Measurements from ENCODE around the gene PAPPA2.
A peak's percentile ranks its signal among the peaks of the same experiment; 100 is the strongest.
"Not testable (repeated sequence)": the region's sequence is repeated elsewhere in the genome, so short reads cannot be mapped to it uniquely, and the experiment has no call there.

The PAPPA2 gene

GRCh38 chr1:176552217-176552991 lies 89.4 kb downstream of the PAPPA2 start:
- no peak for DNase-seq

GRCh38 chr1:176552999-176553398 lies 90.0 kb downstream of the PAPPA2 start:
- DNase-seq, result no peak

GRCh38 chr1:176556288-176556687 lies 93.3 kb downstream of the PAPPA2 start:
- no peak for DNase-seq

- DNase-seq, result no peak
Measured at GRCh38 chr1:176557543-176558258, 94.7 kb downstream of the PAPPA2 start.

GRCh38 chr1:176558561-176558960 lies 95.6 kb downstream of the PAPPA2 start:
- no peak for DNase-seq

- DNase-seq, result no peak
Measured at GRCh38 chr1:176559474-176559873, 96.5 kb downstream of the PAPPA2 start.

GRCh38 chr1:176559878-176560277 lies 96.9 kb downstream of the PAPPA2 start:
- DNase-seq, result peak; percentile 4

GRCh38 chr1:176560681-176561080 lies 97.7 kb downstream of the PAPPA2 start:
- no peak for DNase-seq

GRCh38 chr1:176561761-176562160 lies 98.8 kb downstream of the PAPPA2 start:
- not testable (repeated sequence) for DNase-seq

- no peak for DNase-seq
Measured at GRCh38 chr1:176566004-176566975, 103.3 kb downstream of the PAPPA2 start.

GRCh38 chr1:176567190-176567794 lies 104.3 kb downstream of the PAPPA2 start:
- DNase-seq, result no peak

GRCh38 chr1:176568185-176568584 lies 105.2 kb downstream of the PAPPA2 start:
- no peak for DNase-seq

GRCh38 chr1:176574756-176575155 lies 111.8 kb downstream of the PAPPA2 start:
- no peak for DNase-seq

GRCh38 chr1:176575991-176576390 lies 113.0 kb downstream of the PAPPA2 start:
- DNase-seq, result no peak

- no peak for DNase-seq
Measured at GRCh38 chr1:176576670-176577069, 113.7 kb downstream of the PAPPA2 start.

GRCh38 chr1:176577646-176578197 lies 114.7 kb downstream of the PAPPA2 start:
- DNase-seq, result no peak

GRCh38 chr1:176579087-176579486 lies 116.1 kb downstream of the PAPPA2 start:
- DNase-seq, result no peak

GRCh38 chr1:176595217-176595616 lies 132.2 kb downstream of the PAPPA2 start:
- DNase-seq, result no peak

- DNase-seq, result no peak
Measured at GRCh38 chr1:176601348-176601747, 138.4 kb downstream of the PAPPA2 start.

- no peak for DNase-seq
Measured at GRCh38 chr1:176602388-176603004, 139.5 kb downstream of the PAPPA2 start.

- DNase-seq, result no peak
Measured at GRCh38 chr1:176603696-176604095, 140.7 kb downstream of the PAPPA2 start.

- no peak for DNase-seq
Measured at GRCh38 chr1:176604461-176604860, 141.5 kb downstream of the PAPPA2 start.

Data from KG1 (cell line).